ENCODE results near the gene EME1.
"Not testable (repeated sequence)": the region's sequence is repeated elsewhere in the genome, so short reads cannot be mapped to it uniquely, and the experiment has no call there.

The EME1 gene, protein sequence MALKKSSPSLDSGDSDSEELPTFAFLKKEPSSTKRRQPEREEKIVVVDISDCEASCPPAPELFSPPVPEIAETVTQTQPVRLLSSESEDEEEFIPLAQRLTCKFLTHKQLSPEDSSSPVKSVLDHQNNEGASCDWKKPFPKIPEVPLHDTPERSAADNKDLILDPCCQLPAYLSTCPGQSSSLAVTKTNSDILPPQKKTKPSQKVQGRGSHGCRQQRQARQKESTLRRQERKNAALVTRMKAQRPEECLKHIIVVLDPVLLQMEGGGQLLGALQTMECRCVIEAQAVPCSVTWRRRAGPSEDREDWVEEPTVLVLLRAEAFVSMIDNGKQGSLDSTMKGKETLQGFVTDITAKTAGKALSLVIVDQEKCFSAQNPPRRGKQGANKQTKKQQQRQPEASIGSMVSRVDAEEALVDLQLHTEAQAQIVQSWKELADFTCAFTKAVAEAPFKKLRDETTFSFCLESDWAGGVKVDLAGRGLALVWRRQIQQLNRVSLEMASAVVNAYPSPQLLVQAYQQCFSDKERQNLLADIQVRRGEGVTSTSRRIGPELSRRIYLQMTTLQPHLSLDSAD

DNA sequence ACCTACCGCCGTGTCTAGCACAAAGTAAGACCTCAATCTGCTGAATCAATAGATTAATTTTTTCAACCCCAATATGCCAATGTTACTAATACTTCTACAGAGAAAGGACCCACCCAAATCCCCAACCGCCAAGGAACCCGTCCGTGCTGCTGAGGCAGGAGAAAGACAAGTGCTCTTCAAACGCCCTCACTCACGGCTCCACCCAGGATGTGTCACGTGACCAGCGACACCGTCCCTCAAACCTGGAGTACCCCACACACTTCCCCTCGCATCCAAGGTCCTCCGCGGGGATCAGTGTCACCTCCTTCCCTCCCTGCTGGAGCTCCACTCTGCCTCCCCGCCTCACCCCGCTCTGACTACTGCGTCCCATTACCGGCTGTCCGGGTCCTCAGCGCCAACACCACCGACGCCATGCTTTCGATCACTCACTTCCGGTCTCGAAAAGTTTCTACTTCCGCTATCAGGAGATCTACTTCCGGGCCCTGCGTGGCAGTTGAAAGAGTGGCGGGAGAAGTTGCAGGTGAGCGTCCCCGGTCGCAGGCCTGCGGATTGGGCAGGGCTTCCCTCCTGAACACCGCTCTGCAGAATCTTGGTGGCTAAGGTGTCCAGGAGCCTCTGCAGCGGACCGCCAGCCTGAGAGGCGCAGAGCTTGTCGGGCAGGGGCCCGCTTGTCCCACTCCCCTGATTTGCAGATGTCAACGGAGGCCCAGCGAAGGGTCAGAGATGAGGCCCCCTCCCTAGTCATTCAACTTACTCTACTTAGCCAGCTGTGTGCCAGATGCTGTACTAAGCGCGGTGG is at the start of gene EME1, which contains the start of gene MRPL27:
Gene EME1, plus strand, starts transcription at position 472 of the 799 bp plus-strand sequence. CDS start 1,980 bp downstream, outside the sequence.
Gene MRPL27, minus strand, starts transcription at position 427 of the 799 bp plus-strand sequence. Its CDS starts 14 bp downstream, at position 413.
- DNase-seq: peak; percentile 86

DNA sequence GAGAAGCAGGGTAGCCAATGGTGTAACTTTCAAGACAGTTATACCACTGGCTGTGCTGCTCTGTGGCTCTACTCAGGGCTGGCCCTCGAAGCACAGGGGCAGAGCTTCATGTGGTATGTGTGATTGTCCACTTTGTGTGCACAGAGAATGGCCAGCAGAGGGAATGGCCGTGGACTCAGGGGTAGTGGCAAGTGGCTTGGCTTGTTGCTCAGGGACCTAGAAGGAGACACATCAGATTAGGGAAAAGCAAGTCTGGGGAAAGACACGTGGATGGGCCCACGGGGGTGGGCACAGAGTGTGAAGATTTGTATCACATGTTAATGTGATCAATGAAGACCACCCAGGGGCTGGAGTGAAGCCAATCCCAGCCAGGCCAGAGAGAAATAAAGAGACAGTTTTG is 47.1 kb upstream of the EME1 start:
- DNase-seq: no peak

DNA sequence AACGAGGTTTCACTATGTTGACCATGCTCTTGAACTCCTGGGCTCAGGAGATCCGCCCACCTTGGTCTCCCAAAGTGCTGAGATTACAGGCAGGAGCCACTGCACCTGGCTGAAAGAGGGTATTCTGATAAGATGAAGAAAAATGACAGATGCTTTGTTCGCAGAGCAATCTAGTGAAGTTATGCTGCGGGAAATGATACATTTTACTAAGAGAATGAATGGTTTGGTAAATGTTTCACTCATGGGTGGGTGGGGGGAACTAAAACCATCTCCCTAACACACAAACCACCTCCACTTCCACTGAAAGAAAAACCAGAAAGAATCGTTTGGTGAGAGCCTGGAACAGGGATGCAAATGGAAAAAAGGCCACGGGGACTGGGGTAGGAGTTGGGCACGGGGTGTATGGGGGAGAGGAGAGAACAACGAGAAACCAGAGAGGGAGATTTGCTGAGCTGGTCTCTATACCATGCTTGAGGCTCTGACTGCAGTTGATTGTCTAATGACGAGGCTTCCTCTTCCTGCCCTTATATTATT is 46.1 kb upstream of the EME1 start:
- DNase-seq: no peak

GRCh38 chr17:50328363-50329325 is 44.4 kb upstream of the EME1 start:
- DNase-seq: no peak

DNA sequence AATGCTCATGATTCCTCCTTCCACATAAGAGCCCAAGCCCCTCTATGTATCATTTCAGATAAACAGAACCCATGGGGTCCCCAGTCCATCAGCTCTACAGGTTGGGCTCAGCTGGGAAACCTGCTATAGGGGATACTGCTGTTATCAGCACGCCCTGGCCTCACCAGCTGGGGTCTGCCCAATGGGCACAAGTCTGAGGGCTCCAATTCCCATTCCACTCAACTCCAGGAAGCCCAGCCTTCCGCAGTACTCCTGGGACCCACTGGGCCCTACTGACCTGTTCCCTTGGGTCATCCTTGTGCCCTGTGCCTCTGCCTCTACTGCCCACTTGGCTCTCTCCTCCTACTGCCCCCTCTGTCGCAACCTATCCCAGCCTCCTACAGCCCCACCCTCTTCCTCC is 43.3 kb upstream of the EME1 start:
- DNase-seq: no peak

DNA sequence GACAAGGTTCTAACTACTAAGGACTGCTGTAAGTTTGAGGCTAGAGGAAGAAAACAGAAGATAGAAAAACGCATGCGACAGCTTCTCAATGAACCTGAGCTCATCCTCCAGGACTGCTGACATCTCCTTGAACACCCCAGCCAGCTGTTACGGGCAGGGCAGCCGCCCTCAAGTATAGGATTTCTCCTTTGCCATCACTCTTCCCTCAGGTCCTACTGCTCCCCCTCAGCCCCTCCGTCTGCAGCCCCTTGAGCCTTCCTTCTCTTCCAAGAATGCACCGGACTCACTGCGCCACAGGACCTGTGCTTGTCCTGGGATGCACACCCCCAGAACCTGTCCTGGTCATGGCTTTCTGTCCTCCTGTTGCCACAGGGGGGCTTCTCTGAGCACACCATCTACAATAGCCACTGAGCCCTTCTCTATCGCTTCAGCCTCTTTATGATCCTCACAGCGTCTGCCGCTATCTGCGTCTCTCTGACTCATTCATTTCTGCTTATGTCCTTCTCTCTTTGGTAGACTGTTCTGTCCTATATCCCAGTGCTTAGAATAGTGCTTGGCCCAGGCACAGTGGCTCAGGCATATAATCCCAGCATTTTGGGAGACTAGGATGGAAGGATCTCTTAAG is 42.8 kb upstream of the EME1 start:
- DNase-seq: no peak

- peak; percentile 32 for DNase-seq
Observed at GRCh38 chr17:50331085-50331791, 41.8 kb upstream of the EME1 start.

GRCh38 chr17:50332196-50332595 is 40.8 kb upstream of the EME1 start:
- DNase-seq: no peak

DNA sequence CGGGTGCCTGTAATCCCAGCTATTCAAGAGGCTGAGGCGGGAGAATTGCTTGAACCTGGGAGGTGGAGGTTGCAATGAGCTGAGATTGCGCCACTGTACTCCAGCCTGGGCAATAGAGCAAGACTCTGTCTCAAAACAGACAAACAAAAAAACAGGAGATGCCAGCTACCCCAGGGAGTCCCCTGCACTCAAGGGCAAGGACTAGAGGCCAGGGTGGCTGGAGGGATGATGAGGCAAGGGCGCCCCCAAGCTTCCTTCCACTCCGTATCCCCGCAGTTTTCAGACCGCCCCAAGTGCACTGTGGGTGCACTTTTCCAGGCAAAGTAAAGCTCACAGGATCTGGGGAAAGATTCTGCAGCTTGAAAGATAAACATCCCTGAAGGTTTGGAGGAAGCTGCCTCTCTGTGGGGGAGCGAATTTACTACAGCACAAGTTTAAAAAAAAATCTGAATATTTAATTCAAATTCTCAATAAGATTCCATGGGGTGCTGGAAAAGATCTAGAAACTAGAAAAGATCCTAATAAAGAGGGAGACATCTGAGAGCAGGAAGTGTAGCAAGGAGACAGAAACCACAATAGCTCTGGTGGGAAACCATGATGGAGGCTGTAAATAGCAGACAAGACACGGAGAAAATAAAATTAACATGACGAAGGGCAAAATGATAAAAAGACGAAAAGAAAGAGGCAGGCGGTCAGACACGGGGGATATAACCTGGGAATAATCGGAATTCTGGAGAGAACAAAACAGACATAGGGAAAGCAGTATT is 39.6 kb upstream of the EME1 start:
- not testable (repeated sequence) for DNase-seq

GRCh38 chr17:50337956-50338355 is 35.1 kb upstream of the EME1 start:
- peak; percentile 37 for DNase-seq

DNA sequence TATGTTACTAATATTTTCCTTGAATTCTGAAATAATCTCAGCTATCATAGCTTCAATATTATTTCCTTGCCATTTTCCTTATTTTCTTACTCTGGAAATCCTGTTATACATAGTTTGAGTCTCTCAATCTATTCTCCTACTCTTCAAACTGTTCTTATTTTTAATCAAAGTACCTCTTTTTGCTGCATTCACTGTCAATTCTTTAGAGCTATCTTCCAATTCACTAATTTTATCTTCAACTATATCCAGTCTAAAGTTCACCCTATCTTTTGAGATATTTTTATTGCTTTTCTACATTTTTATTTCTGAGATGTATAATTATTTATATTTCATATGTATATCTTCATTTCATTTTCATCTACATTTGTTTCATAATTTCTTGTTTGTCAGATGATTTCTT is 34.4 kb upstream of the EME1 start:
- no peak for DNase-seq

GRCh38 chr17:50339381-50339780 is 33.6 kb upstream of the EME1 start:
- DNase-seq: no peak

DNA sequence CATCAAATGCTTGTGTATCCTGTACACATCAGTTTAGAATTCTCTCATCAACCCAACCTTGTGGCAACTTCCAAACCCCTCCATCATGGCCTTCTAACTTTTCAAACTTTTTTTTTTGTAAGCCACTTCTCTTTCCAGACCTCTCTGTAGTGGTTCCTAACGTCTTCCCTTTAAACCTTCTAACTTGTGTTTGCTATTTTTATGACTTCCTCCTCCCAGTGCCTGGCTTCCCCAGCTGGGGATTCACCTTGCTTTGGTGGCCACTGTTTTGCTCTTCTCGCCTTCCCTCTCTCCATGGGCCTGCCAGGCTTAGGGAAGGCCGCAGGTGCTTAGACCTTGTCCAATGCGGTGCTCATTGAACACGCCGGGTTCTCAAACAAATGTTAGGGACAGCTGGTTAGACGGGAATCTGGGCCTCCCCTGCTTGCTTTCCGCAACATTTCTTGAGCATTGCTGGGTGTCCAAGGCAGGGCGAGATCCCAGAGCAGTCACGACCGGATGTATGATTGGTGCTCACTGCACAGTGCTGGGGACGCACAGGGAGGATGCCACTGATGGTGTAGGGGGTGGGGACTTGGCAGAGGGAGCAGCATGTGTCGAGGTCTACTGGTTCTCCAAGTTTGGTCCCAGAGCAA is 28.2 kb upstream of the EME1 start:
- no peak for DNase-seq

DNA sequence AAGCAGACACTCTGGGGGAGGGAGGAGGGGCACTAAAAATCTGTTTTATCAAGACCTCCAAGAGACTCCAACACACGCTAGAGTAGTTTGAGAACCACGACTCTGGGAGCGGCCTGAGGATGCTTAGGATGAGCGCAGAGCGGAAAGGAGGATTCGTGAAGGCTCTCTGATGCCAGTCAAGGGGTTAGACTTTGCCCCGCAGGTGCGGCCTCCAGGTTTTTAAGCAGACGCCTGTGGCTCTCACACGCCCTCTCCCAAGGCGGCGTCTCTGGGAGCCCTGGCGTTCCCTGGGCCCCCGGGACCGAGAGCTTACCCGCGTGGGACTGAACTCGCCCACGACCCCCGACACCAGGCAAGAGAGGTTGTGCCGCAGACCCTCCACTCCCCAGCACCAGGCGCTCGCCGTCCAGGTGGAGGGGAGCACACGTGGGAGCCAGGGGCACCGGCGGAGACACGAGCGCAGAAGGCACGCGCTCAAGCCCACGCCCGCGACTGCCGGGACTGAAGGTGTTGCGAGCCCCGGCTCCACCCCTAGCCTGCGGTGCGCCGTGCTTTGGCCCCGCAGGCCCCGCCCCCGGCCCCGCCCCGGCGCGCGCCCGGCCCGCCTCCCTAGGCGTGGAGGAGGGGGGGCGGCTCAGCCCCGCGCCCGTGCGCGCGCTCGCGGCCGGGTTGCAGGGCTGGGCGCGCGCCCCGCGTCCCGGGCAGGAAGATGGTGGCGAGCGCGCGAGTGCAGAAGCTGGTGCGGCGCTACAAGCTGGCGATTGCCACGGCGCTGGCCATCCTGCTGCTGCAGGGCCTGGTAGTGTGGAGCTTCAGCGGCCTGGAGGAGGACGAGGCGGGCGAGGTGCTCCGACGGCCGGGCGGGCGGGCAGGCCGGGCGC is 27.4 kb upstream of the EME1 start, which contains the start of gene XYLT2:
Gene XYLT2, plus strand, starts transcription at position 695 of the 881 bp plus-strand sequence. Its CDS starts 15 bp downstream, at position 710.
- peak; percentile 90 for DNase-seq

GRCh38 chr17:50346313-50347116 is 26.5 kb upstream of the EME1 start:
- DNase-seq: peak; percentile 49

- no peak for DNase-seq
Observed at GRCh38 chr17:50347117-50347893, 25.7 kb upstream of the EME1 start.

DNA sequence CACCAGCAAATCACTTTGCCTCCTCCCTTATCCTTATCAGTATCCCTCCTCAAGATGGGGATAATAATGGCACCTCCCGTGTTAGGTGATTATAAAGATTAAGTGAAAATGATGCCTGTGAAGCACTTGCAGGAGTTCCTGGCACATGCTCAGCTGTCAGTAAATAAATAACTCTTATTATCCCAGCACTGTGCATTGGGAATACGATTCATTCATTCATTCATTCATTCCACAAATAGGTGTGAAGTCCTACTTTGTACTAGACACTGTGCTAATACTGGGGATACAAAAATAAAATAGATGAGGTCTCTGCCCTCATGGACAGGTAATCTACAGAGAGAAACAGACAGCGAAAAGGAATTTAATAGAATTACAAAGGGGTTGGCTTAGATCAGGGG is 25.1 kb upstream of the EME1 start:
- no peak for DNase-seq

All from stimulated activated CD4-positive, alpha-beta T cell treated with anti-CD3 and anti-CD28 coated beads, Interleukin-1b, Interleukin-23, amount 100 ng/mL, for 48 hours (primary cell).